HG03064 (cell line): ENCODE measurements around the gene MCOLN2.
"Not testable (repeated sequence)": the region's sequence is repeated elsewhere in the genome, so short reads cannot be mapped to it uniquely, and the experiment has no call there.

ENCODE experiments used
- ATAC-seq: cut with Tn5 transposase; IDR thresholded peaks from one replicate; pipeline ENCODE4 v1.9.1; 2021; ENCODE audit warnings: low read depth; ENCODE audit not compliant: unreplicated experiment

The MCOLN2 gene

DNA sequence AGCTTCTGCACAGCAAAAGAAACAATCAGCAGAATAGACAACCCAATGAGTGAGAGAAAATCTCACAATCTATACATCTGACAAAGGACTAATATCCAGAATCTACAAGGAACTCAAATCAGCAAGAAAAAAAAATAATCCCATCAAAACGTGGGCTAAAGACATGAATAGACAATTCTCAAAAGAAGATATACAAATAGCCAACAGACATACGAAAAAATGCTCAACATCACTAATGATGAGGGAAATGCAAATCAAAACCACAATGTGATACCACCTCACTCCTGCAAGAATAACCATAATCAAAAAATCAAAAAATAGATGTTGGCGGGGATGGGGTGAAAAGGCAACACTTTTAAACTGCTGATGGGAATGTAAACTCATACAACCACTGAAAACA is 10.4 kb downstream of the MCOLN2 start:
- ATAC-seq: not testable (repeated sequence)

DNA sequence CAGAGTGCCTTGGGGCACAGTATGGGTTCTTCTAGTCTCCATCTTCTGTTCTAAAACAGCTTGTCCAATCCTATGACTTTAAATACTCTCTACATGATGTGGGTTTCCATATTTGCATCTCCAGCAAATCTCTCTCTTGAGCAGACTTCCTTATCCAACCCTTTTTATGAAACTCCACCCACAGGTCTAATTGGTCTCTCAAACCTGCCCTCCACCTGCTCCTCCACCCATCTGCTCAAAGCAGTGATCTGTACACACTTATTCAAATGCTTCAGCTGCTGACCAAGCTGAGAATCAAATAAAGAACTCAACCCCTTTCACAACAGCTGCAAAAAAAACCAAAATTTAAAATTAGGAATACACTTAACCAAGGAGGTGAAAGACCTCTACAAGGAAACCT is 11.5 kb downstream of the MCOLN2 start:
- ATAC-seq: no peak

DNA sequence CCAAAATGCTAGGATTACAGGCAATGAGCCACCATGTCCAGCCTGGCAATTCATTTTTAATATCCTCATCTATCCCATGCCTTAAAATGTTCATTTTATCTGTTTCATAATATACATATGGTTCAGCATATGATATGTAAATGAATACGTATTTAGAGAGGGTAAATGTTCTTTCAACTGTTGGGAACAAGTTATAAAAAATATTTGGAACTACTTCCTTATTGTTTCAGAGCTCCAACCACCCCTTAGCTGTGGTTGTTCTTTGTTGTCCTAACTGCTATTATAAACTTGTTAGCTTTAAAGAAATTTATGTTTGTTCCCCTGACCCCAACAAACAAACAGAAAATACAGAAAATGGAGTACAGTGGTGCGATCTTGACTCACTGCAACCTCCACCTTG is 14.5 kb downstream of the MCOLN2 start:
- ATAC-seq: no peak

DNA sequence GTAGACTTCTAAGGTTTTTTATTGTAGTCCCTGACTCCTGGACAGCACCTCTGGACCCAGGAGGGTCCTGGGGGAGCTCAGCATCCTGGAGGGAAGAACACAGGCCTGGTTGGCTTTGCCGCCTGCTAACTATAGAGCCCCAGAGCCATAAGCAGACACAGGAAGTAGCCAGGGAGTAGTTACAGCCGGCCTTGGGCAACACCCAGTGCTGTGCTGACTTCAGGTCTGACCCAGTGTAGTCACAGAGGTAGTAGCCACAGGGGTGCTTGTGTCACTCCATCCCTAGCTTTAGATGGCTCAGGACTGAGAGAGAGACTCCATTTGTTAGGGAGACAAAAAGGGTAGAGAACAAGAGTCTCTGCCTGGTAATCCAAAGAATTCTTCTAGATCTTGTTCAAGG is 21.9 kb downstream of the MCOLN2 start:
- ATAC-seq: no peak

DNA sequence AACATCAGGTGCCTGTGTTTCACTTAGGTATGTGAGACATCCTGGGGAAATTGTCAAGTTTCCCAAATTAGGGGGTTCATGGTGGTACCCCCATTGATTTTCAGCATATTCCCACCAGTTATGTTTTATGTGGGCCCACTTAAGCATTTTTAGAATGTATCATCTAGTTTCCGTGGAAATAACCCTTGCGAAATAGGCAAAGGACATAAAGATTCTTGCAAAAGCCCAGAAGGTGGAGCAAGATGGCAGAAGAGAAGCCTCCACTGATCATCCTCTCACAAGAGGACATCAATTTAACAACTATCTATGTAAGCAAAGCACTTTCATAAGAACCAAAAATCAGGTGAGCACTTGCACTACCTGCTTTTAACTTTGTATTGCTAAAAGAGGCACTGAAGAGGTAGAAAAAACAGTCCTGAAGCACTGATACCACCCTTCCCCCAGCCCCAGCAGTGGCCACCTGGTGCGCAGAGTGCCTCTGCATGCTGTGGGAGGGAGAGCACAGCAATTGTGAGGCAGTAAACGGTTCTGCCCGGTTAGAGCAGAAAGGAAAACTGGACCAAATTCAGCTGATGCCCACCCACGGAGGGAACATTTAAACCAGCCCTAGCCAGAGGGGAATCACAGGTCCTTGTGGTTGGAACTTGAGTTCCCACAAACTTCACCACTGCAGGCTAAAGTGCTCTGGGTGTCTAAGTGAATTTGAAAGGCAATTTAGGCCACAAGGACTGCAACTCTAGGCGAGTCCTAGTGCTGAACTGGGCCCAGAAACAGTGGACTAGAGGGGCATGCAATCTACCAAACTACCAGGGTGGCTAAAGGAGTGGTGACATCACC is 23.2 kb downstream of the MCOLN2 start:
- ATAC-seq: no peak

DNA sequence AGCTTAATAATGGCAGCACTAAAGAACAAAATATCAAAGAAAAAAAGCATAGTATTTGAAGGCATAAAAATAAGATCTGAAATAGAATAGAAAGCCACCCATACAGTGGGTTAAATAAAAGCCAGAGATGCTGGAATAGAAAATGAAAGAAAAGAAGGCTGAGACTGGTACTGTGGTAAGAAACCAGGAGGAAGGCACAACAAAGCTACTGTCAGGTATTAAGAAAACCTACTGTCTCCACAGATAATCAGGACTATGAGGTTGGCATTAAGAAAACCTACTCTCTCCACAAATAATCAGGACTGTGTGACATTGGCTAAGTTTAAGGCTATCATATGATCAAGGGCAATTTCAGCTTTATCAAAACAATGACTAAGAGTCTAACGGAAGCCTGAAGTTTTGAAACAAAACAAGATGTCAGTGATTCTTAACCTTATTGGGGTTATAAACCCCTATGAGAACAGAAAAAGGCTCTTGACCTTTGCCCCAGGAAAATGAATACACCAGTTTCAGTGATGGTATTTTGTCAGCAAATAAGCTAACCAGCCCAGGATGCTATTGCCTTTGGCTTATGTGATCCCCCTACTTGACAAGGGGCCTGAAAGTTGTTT is 24.4 kb downstream of the MCOLN2 start:
- peak; percentile 50 for ATAC-seq

DNA sequence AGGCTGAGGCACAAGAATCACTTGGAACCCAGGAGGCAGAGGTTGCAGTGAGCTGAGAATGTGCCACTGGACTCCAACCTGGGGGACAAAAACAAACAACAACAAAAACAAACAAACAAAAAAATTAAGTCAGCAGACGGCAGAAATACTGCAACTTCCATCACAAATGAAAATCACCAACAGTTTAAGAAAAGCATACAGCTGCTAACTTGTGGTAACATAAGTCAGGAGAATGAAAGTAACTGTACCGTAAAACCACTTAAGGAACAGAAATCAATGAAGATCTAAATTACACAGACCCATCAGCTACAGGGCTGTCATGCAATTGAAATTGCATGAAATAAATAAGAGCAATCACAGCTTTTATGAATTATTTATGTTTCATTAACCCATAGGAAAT is 25.0 kb downstream of the MCOLN2 start:
- peak; percentile 45 for ATAC-seq

DNA sequence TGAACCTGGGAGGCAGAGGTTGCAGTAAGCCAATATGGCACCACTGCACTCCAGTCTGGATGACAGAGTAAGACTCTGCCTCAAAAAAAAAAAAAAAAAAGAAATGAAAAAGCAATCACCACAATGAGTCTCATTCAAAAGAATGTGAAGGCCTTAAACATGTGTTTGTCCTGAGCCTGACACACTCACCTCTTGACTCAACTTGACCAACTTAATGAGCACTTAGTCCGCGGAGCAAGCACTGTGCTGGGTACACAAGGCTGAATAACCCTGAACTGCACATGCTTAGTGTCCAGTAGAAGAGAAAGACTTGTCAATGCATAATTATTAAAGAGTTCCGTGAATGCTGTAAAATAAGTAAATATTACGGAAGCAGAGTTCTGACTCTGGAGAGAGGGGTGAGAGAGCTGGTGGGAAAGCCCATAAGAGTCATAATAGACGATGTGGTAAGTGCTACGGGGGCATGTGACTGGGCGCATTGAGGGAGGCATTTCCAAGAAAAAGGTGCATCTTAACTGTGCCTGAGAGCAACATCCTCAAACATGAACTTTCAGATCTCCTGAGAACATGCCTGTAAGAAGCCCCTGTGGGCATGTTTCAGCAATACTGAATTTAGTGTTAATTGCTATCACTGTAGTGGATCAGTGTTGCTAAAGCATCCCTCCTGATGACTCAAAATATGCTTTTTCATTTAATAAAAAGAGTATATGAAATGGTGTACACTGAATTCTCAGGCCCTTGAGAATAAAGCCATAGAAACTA is 27.2 kb downstream of the MCOLN2 start:
- ATAC-seq: peak; percentile 33

DNA sequence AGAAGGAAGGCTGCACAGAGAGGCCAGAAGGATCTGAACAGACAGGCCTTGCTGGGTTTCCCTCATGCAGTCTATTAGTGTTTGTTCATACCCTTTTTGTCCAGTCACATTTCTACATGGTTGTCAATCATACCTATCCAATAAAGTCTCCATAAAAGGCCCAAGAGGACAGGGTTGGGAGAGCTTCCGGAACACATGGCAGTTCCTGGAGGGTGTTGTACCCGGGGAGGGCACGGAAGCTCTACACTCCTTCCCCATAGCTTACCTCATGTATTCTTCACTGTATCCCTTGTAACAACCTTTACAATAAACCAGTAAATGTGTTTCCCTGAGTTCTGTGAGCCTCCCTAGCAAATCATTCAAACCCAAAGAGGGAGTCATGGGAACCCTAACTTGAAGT is 28.0 kb downstream of the MCOLN2 start:
- no peak for ATAC-seq

DNA sequence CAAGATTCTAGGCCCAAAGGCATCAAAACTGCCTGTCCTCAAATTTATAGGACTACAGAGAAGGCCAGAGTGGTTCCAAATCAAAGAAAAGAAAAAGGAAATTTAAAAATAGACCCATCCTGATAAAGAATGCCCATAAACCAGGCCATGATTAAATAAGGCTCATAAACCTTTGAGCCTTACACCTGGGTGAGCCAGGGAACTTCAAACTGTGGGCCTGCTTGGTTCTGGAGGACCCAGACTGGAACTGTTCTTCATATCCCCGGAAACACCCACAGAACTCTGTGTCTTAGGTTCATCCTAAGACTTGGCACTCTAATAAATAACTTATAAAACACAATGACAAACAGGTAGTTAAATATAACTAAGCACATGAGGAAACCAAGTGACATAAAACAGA is 28.8 kb downstream of the MCOLN2 start:
- ATAC-seq: no peak

DNA sequence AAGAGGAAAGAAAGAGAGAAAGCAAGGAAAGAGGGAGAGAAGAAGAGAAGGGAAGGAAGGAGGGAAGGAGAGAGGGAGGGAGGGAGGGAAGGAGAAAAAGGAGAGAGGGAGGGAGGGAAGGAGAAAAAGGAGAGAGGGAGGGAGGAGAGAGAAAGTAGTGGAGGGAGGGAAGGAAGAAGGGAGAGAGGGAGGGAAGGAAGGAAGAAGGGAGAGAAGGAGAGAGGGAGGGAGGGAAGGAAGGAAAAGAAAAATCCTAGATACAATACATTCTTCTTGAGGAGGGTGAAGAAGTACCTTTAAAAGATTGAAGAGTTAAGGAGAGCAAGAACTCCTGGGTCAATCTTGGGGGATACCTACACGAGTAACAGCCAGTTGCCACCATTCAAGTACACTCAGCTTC is 29.2 kb downstream of the MCOLN2 start:
- no peak for ATAC-seq

DNA sequence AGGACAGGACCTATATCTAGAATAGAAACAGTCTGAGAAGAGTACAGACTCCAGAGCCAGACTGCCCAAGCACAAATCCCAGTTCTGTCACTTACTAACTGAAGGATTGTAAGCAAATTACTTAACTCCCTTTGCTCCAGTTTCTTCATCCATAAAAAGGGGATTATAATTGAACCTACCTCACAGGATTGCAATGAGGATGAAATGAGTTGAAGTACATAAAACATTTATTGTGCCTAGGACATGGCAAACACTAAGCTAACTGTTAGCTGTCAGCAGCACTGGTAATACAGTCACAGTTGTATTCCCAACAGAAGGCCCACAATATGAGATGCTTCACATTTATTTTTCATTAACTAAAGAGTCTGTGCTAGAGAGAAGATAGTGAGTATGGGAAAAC is 33.9 kb downstream of the MCOLN2 start:
- no peak for ATAC-seq

DNA sequence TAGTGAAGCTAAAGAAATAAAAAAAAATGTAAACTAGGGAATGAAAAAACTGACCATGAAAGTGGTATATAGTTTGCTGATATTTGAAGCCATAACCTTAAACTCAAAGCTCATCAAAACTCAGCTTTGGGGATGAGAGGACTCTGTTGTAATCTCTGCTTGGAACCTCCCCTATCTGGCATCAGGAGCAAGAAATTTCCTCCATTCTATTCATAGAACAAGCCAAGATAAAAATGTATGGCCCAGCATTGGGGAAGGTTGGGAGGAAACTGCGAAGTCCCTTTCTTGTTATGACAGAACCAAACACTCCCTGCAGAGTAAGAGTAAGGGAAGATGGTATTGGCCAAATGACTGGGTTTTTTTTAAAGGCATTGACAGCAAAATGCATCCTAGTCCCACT is 35.6 kb downstream of the MCOLN2 start:
- ATAC-seq: no peak

DNA sequence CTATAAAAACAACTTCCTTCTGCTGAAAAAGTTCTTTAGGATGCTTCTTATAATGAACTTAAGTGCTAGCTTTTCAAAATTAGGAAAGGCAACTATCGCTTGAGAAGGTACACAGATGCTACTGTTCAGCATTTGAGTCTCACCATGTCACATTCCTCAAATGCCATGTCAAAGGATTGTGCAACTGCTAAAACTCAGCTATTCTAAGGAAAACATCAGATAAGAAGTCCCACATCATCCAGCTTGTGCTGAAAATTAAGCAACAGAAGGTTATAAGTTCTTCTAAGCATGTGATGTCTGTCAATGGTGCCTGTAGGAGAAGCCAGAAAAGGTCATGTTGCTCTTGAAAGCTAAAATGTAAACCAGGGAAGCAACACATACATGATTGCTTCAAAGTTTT is 36.5 kb downstream of the MCOLN2 start:
- no peak for ATAC-seq

DNA sequence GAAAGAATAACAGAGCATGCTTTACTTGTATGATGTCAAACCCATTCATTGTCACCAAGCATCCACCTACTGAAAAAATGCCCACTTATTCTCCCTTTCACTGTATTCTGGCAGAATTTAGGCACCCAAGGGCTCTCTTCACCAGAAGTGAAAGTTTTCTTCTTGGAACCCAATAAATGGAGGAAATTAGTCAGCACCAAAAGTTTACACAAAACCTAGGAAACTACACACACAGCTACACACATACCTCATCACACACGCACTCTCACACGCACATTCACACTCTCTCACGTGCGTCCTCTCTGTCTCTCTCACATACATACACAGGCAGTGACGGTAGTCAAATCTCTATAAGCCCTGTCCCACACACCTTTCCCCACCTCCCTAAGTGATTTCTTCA is 37.6 kb downstream of the MCOLN2 start:
- peak; percentile 83 for ATAC-seq

DNA sequence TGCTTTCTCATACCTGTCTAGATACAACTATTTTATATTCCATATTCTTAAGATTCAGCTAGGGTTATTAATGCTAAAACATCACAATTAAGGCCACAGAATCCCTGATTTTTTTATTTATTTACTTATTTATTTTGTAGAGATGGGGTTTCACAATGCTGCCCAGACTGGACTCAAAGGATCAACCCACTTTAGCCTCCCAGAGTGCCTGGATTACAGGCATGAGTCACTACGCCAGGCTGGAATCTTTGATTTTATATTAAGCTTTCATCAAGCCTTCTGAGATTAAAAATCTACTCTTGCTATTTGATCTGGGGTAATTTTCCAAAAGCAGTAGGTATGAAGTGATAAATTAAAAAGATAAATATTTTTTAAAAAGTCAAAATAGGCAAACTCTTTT is 38.9 kb downstream of the MCOLN2 start:
- ATAC-seq: no peak

DNA sequence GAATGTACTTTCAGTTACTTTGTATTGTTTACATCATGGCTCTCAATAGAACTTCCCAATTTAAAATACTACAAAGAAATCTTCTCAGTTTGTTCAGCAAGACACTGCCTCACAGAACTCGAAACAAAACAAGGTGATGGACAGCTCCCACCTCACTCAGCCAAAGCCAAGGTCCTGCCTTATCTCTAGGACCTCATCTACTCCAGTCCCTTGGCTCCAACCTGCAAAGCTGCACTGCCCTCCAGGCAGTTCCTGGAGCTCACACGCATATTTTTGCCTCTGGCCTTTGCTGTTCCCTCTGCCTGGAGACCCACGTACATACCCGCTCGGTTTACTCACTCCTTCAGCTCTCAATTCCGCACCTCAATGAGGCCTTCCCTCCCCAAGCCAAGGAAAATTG is 40.3 kb downstream of the MCOLN2 start:
- ATAC-seq: no peak

DNA sequence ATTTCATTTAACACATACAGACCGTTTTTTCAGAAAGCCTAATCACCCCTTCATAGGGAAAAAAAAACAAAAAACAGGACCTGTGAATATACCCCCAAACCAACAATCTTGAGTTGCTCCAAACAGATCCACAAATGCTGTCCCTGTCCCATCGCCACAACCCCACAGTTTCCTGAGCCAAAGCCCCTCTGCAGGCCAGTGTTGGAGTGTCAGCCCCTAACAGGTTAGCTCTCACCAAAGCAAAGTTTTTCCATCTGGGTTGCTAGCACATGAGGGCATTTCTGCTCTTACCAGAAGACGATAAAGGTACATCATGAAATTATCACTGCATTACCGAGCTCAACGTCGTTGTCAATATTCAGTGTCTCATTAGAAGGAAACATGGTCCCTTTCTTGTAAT is 40.8 kb downstream of the MCOLN2 start:
- no peak for ATAC-seq

DNA sequence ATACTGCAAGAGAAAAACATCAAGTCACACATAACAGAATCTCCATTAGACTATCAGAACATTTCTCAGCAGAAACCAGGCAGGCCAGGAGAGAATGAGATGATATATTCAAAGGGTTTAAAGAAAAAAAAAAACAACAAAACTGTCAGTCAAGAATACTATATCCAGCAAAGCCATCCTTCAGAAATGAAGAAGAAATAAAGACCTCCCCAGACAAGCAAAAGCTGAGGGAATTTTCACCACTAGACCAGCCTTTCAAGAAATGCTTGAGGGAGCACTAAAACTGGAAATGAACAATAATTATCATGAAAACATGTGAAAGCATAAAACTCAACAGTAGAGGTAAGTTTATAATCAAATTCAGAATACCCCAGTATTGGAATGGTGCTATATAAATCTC is 47.2 kb downstream of the MCOLN2 start:
- no peak for ATAC-seq

DNA sequence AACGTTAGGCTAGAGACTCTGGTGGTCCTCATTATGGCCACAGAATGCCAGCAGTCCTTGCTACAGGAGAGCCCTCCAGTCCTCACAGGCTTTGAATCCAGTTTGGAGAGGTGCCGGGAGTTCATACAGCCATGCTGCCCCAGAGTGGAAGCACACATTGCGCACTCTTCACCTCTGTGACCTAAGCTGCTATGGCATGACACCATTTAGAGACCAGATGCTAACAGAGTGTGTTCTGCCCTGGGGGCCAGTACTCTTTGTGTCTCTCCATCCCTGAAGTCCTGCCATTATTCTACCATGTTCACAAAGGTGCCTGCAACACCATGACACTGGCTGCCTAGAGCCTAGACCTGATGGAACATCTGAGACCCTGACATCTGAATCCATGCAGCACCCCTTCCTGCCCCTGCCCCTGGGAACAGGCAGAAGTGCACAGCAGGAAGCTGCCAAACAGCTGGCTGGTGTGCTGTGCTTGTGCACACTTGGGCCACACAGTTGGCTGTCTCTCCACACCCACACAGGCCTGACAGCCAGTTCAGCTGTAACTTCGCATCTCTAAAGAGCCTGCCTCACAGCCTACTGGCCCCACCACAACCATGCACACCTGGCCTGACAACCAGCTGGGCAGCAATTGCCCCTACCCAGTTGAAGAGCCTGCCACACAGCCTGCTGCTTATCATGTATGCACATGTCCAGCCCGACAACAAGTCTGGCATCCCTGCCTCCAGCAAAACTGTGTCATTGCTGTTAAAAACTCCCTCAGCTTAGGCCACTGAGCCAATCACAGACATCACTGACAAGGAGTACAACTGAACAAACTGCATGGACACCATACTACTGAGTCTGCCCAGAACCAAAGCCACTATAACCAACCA is 49.1 kb downstream of the MCOLN2 start:
- ATAC-seq: no peak

DNA sequence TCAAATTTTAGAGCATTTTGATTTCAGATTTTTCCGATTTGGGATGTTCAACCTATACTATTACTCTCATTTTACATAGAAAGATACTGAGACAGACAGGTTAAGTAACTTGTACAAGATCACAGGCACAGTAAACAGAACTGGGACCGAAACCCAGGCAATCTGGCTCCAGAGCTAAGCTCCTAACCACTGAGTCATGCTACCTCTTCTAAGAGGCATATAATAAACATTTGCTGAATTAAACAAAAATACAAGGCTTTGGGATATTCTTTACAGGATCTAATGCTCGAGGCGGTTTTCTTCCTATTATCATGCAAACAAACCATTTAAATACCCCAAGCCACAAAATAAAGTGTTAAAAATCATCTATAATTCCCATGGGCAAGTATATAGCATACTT is 50.3 kb downstream of the MCOLN2 start:
- ATAC-seq: no peak
